ENCODE measurements around the gene EXOC8. TPM values are rescaled to one million over a fixed set of nuclear protein-coding genes. Genes with fewer than 3 reads are reported as not detected.

EXOC8 gene
- total RNA-seq, 4 donors from 2014 or later, result 11.8 to 15.3 (median 14.4) TPM

DNA sequence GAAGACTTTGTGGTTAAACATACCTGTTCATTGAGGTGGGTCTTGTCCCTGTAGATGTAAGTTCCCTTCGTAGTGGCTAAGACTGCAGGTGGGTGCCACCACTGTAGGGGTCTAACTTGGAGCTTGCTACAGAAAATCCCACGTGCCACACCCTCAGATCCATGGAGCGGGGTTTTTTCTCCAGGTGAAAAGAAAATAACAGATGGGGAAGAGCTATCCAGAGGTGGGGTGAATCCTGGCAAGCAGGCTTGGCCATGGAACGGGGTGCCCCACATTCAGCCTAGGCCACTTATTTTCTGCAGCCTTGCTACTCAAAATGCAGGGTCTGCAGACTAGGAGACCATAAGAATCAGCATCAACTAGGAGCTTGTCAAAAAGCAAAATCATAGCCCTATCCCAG, 24.0 kb downstream of the EXOC8 start:
- TF ChIP-seq EP300 (IDR thresholded peaks at IDR 0.05) (no peak), POLR2AphosphoS5 (IDR thresholded peaks at IDR 0.05) (no peak), POLR2A (IDR thresholded peaks at IDR 0.05) (no peak)
- TF ChIP-seq, protein P1, sequence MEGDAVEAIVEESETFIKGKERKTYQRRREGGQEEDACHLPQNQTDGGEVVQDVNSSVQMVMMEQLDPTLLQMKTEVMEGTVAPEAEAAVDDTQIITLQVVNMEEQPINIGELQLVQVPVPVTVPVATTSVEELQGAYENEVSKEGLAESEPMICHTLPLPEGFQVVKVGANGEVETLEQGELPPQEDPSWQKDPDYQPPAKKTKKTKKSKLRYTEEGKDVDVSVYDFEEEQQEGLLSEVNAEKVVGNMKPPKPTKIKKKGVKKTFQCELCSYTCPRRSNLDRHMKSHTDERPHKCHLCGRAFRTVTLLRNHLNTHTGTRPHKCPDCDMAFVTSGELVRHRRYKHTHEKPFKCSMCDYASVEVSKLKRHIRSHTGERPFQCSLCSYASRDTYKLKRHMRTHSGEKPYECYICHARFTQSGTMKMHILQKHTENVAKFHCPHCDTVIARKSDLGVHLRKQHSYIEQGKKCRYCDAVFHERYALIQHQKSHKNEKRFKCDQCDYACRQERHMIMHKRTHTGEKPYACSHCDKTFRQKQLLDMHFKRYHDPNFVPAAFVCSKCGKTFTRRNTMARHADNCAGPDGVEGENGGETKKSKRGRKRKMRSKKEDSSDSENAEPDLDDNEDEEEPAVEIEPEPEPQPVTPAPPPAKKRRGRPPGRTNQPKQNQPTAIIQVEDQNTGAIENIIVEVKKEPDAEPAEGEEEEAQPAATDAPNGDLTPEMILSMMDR (IDR thresholded peaks at IDR 0.05), result no peak
- Histone ChIP-seq H3K4me3 (no peak overlapping the region), H3K9me3 (no peaks in the 10 kb centered on the region), H3K4me1 (no peaks in the 10 kb centered on the region), H3K27me3 (no peaks in the 10 kb centered on the region), H3K36me3 (no peaks in the 10 kb centered on the region), H3K27ac (no peak overlapping the region)
- 77 to 87% methylated on average over 3 of the region's 4 CpGs for WGBS, 2 donors (ENCODE audit: low coverage in 1 of 2)
- ATAC-seq, result no peak

DNA sequence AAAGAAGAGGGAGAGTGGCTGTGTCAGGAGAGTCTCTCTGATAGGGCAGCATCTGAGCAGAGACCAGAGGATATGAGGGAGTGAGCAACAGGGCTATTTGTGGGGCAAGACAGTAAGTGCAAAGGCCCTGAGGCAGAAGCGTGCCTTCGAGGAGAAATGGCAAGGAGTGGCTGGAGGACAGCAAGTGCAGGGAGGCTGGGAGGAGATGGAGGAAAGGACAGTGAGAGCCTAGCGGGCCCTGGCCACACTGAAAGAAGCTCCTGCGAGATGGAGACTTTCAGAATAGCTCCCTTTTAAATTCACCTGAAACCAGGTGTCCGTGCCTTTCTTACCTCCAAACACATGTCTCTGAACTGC, 25.2 kb downstream of the EXOC8 start:
- no peaks in the 10 kb centered on the region for H3K4me1 ChIP-seq
- no peaks in the 10 kb centered on the region for H3K27me3 ChIP-seq
- H3K36me3 ChIP-seq, result no peaks in the 10 kb centered on the region
- 98% methylated on average over 5 of the region's 5 CpGs; no CpG with 5 or more reads in 1 of the 2 donors for WGBS, 2 donors (ENCODE audit: low coverage in 1 of 2)
- no peaks in the 10 kb centered on the region for H3K9me3 ChIP-seq
- H3K27ac ChIP-seq, result no peak overlapping the region
- no peak for ATAC-seq
- H3K4me3 ChIP-seq, result no peak overlapping the region
- TF ChIP-seq POLR2A (IDR thresholded peaks at IDR 0.05) (no peak), POLR2AphosphoS5 (IDR thresholded peaks at IDR 0.05) (no peak), EP300 (IDR thresholded peaks at IDR 0.05) (no peak)
- TF ChIP-seq, protein P1 (IDR thresholded peaks at IDR 0.05), result no peak

DNA sequence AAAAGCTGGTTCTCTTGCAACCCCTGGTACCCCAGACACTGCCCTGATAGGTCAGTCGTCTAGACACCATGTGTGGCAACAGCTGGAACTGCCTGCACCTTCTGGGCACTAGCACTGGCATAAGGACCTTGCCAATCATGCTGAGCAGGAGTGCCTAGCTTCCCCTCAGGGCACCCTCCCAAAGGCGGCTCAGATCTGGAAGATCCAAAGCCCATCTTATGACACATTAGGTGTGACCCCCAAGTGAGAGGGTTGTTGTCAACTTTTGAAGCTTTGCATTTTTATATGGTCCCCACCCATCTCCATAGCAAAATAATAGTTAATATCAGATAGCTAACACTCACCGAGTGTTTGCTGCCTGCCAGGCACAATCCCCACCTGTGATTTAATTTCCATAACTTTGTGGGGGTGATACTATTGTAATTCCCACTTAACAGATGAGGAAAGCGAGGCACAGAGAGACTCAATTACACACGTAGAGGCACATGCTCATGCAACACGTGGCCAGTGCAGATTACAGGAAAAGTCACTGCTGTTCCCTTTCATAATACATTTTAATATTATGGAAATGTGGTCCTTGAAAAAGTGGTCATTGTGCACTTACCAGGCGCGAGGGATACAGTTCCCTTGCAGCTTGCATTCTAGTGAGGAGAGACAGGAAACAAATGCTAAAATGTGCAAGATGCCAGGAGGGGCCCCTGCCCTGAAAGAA, 25.8 kb downstream of the EXOC8 start:
- no peak overlapping the region for H3K27ac ChIP-seq
- H3K4me1 ChIP-seq, result no peaks in the 10 kb centered on the region
- TF ChIP-seq POLR2AphosphoS5 (IDR thresholded peaks at IDR 0.05) (no peak), EP300 (IDR thresholded peaks at IDR 0.05) (no peak), POLR2A (IDR thresholded peaks at IDR 0.05) (no peak)
- TF ChIP-seq, protein P1 (IDR thresholded peaks at IDR 0.05), result no peak
- no peaks in the 10 kb centered on the region for H3K27me3 ChIP-seq
- no peak overlapping the region for H3K4me3 ChIP-seq
- H3K36me3 ChIP-seq, result no peaks in the 10 kb centered on the region
- H3K9me3 ChIP-seq, result no peaks in the 10 kb centered on the region
- ATAC-seq, result no peak
- 67 to 100% methylated on average over 1 to 5 of the region's 8 CpGs for WGBS, 2 donors (ENCODE audit: low coverage in 1 of 2)

- H3K36me3 ChIP-seq, result no peaks in the 10 kb centered on the region
- H3K27ac ChIP-seq, result no peak overlapping the region
- H3K9me3 ChIP-seq, result no peaks in the 10 kb centered on the region
- H3K4me3 ChIP-seq, result no peak overlapping the region
- no peaks in the 10 kb centered on the region for H3K4me1 ChIP-seq
- no peak for TF ChIP-seq POLR2AphosphoS5 (IDR thresholded peaks at IDR 0.05)
- no peak for ATAC-seq
- WGBS, 2 donors (ENCODE audit: low coverage in 1 of 2), result 93 to 100% methylated on average over 4 to 8 of the region's 10 CpGs
- H3K27me3 ChIP-seq, result no peaks in the 10 kb centered on the region
Measured at GRCh38 chr1:231310391-231310934, 27.2 kb downstream of the EXOC8 start.

DNA sequence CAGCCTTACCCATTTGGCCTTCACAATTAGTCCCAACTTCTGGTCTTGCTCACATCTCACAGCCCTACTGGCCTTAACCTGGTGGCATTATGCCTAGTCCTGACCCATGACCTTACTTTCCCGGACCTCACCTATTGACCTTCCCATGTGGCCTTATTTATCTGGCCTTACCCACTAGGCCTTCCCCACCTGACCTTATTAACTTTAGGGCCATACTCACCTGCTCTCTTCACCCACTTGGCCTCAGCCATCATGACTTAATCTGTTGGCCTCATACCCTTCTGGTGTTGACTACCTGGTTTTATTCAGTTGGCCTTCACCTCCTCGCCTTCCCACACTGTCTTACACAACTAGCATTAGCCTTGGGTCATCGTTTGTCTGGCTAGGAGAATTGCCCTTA, 35.7 kb downstream of the EXOC8 start:
- Histone ChIP-seq H3K36me3 (no peaks in the 10 kb centered on the region), H3K9me3 (no peaks in the 10 kb centered on the region), H3K27ac (no peak overlapping the region), H3K27me3 (no peaks in the 10 kb centered on the region), H3K4me3 (no peak overlapping the region), H3K4me1 (no peaks in the 10 kb centered on the region)
- ATAC-seq, result no peak
- TF ChIP-seq EP300 (IDR thresholded peaks at IDR 0.05), result no peak
- no peak for TF ChIP-seq POLR2A (IDR thresholded peaks at IDR 0.05)
- TF ChIP-seq POLR2AphosphoS5 (IDR thresholded peaks at IDR 0.05), result no peak
- TF ChIP-seq, protein P1 (IDR thresholded peaks at IDR 0.05), result no peak
- WGBS, 2 donors (ENCODE audit: low coverage in 1 of 2), result 100% methylated on average over 3 of the region's 3 CpGs
